Endothelial cell of umbilical vein (primary cell): ENCODE measurements around the gene ATP6V1D. TPM values are rescaled to one million over a fixed set of nuclear protein-coding genes. Genes with fewer than 3 reads are reported as not detected.

Experiments used
- BruUV-seq: library from RNA; stranded (reverse); fragments of 400-500 nt; replicated peaks from 2 replicates; lab custom pipeline; 2021; lab: Mats Ljungman, UMichigan
- CTCF ChIA-PET: fragments of 300-600, 350-600 bp; sonication (Branson Sonifier 250); formaldehyde crosslinking; loops from one replicate; lab custom pipeline; 2021; ENCODE audit warnings: antibody characterized with exemption, inconsistent platforms; lab: Charles Lee
- POLR2A ChIA-PET: fragments of 300-600, 350-600 bp; sonication (Branson Sonifier 250); formaldehyde crosslinking; loops from one replicate; lab custom pipeline; 2021; ENCODE audit warnings: antibody characterized with exemption, inconsistent platforms; lab: Charles Lee
- DNase-seq: peaks from one replicate; pipeline ENCODE4 v3.0.0-alpha.2; 2011; ENCODE audit warnings: low read depth, low spot score
- FAIRE-seq: peaks from 2 replicates; lab custom pipeline; 2011; peaks lifted over from hg19 to GRCh38; lab: Jason Lieb, UNC
- H2AFZ ChIP-seq: 2 replicates; pipeline ENCODE4 v1.6.0; 2012; ENCODE audit warnings: low read depth, low read length, control low read depth, inconsistent platforms
- H3K27ac ChIP-seq: 2 replicates; pipeline ENCODE4 v1.5.1; 2011; ENCODE audit warnings: low read depth, mild to moderate bottlenecking, control low read depth, low read length, moderate library complexity; ENCODE audit not compliant: insufficient read depth
- H3K27me3 ChIP-seq, 2 experiments: 2 replicates each; pipeline versions ENCODE4 v1.6.0 to v1.6.1; 2011; ENCODE audit warnings: low read length in 2 of 2, mixed read lengths in 1 of 2; ENCODE audit not compliant: control insufficient read depth in 2 of 2, insufficient read depth in 2 of 2
- H3K36me3 ChIP-seq, 2 experiments: 2 replicates in 1 of 2; 3 replicates in 1 of 2; pipeline ENCODE4 v1.5.1; 2011; ENCODE audit warnings: low read length in 2 of 2, mild to moderate bottlenecking in 1 of 2, moderate library complexity in 1 of 2; ENCODE audit not compliant: control insufficient read depth in 2 of 2, insufficient read depth in 2 of 2; ENCODE audit errors: extremely low read depth in 1 of 2
- H3K4me1 ChIP-seq: 3 replicates; pipeline ENCODE4 v1.5.1; 2011; ENCODE audit warnings: mild to moderate bottlenecking, low read length; ENCODE audit not compliant: control insufficient read depth, insufficient read depth; ENCODE audit errors: extremely low read depth
- H3K4me2 ChIP-seq: 2 replicates; pipeline ENCODE4 v1.6.1; 2011; ENCODE audit warnings: low read length, control low read depth, mixed read lengths; ENCODE audit not compliant: insufficient read depth
- H3K4me3 ChIP-seq, 3 experiments: fragments of 200-600 bp in 1 of 3; sonication (generic), shearing (Covaris generic) in 1 of 3; replicated peaks in 1 of 3; 2 replicates each; pipeline ENCODE4 v1.5.1; 2011 to 2016; ENCODE audit warnings: control low read depth in 3 of 3, low read length in 3 of 3, mild to moderate bottlenecking in 2 of 3, inconsistent platforms in 1 of 3, low read depth in 1 of 3, moderate library complexity in 1 of 3; ENCODE audit not compliant: insufficient read depth in 1 of 3
- H3K79me2 ChIP-seq: 2 replicates; pipeline ENCODE4 v1.6.0; 2012; ENCODE audit warnings: low read length, inconsistent platforms; ENCODE audit not compliant: control insufficient read depth, insufficient read depth
- H3K9ac ChIP-seq: replicated peaks from 2 replicates; pipeline ENCODE3; 2011; ENCODE audit warnings: low read length, control low read depth; ENCODE audit not compliant: insufficient read depth; ENCODE audit errors: extremely low read depth
- H3K9me1 ChIP-seq: replicated peaks from 3 replicates; pipeline ENCODE4 v1.6.0; 2011; ENCODE audit warnings: mild to moderate bottlenecking, low read length; ENCODE audit not compliant: control insufficient read depth, insufficient read depth; ENCODE audit errors: extremely low read depth
- H3K9me3 ChIP-seq: replicated peaks from 2 replicates; pipeline ENCODE4 v1.5.1; 2012; ENCODE audit warnings: low read length, inconsistent platforms; ENCODE audit not compliant: control insufficient read depth, insufficient read depth
- H4K20me1 ChIP-seq: replicated peaks from 2 replicates; pipeline ENCODE3; 2011; ENCODE audit warnings: mild to moderate bottlenecking, low read length; ENCODE audit not compliant: control insufficient read depth, insufficient read depth; ENCODE audit errors: extremely low read depth
- CTCF ChIP-seq, 2 donors: IDR thresholded peaks; 1 replicate in 1 of 2; 2 replicates in 1 of 2; pipeline ENCODE4 v1.5.1; 2011; ENCODE audit warnings: low read length in 2 of 2, mild to moderate bottlenecking in 2 of 2, moderate library complexity in 2 of 2, control low read depth in 1 of 2, inconsistent platforms in 1 of 2, low read depth in 1 of 2; ENCODE audit not compliant: insufficient read depth in 1 of 2; ENCODE audit errors: extremely low read depth in 1 of 2
- EZH2 ChIP-seq: IDR thresholded peaks from 2 replicates; pipeline ENCODE4 v1.6.1; 2012; ENCODE audit warnings: borderline replicate concordance, low read depth, mild to moderate bottlenecking, moderate library complexity, low read length, inconsistent platforms; ENCODE audit not compliant: severe bottlenecking
- FOS ChIP-seq: IDR thresholded peaks from 2 replicates; pipeline ENCODE4 v1.6.1; 2011; ENCODE audit warnings: mild to moderate bottlenecking, low read length, moderate library complexity, borderline replicate concordance; ENCODE audit not compliant: insufficient read depth
- GATA2 ChIP-seq: IDR thresholded peaks from 2 replicates; pipeline ENCODE4 v1.7.0; 2011; ENCODE audit warnings: low read depth, mild to moderate bottlenecking, moderate library complexity, mixed read lengths, low read length; ENCODE audit not compliant: insufficient read length, insufficient read depth
- JUN ChIP-seq: IDR thresholded peaks from 2 replicates; pipeline ENCODE4 v1.6.1; 2011; ENCODE audit warnings: borderline replicate concordance, low read depth; ENCODE audit not compliant: insufficient read length, insufficient read depth
- MAX ChIP-seq: IDR thresholded peaks from 2 replicates; pipeline ENCODE4 v1.6.1; 2011; ENCODE audit not compliant: insufficient read depth, insufficient read length
- MYC ChIP-seq: IDR thresholded peaks from one replicate; pipeline ENCODE4 v1.6.1; 2011; ENCODE audit warnings: mild to moderate bottlenecking, low read depth, low read length
- POLR2A ChIP-seq: IDR thresholded peaks from 2 replicates; pipeline ENCODE4 v1.6.1; 2012; ENCODE audit warnings: low read depth, mild to moderate bottlenecking, control low read depth, low read length
- POLR2AphosphoS5 ChIP-seq: IDR thresholded peaks from 2 replicates; pipeline ENCODE4 v1.6.1; 2012; ENCODE audit warnings: low read depth, mild to moderate bottlenecking, control low read depth, low read length, moderate library complexity; ENCODE audit not compliant: insufficient read depth
- dilution Hi-C: fragments of 300-500 bp; cut with MboI; formaldehyde crosslinking; loops from one replicate; pipeline ENCODE4 v1.15.0; 2019; ENCODE audit warnings: low sequenced_read_pairs; ENCODE audit not compliant: extremely low pct_ligation_motif_present
- intact Hi-C: fragments of 100-400 bp; cut with micrococcal nuclease; formaldehyde crosslinking; loops from one replicate; pipeline ENCODE4 v1.10.0; 2022
- polyA plus RNA-seq, 4 experiments: library from polyadenylated mRNA; depleted of rRNA in 3 of 4; stranded (reverse) in 3 of 4; unstranded in 1 of 4; fragments of >200 nt; gene quantifications; 2 replicates each; pipeline versions ENCODE4 v1.2.1 to v1.2.3, GENCODE V29; 2011 to 2012; ENCODE audit warnings: missing spikeins in 1 of 4
- total RNA-seq: library from RNA; stranded (reverse); gene quantifications from 2 replicates; pipeline ENCODE4 v1.2.3, GENCODE V29; 2021

Gene ATP6V1D
- total and polyA plus RNA-seq, 2 donors (not counting 3 experiments of a cell fraction or from before 2014, with no cell fraction given): 28.6 to 63.1 TPM

GRCh38 chr14:67357186-67357968 is 2.2 kb downstream of the ATP6V1D start:
- Histone ChIP-seq H4K20me1 (no peaks in the 10 kb centered on the region), H3K9ac (peak overlapping the region; percentile 13), H3K79me2 (peaks cover 87% of the 10 kb centered on the region), H3K4me3 (no peak overlapping the region), H3K27me3 (no peaks in the 10 kb centered on the region), H3K36me3 (peaks cover 0 to 2% of the 10 kb centered on the region in 2 experiments), H3K9me3 (no peaks in the 10 kb centered on the region), H3K4me2 (peak overlapping the region; percentile 44), H3K4me1 (peaks cover 30% of the 10 kb centered on the region), H3K27ac (no peak overlapping the region), H2AFZ (no peak overlapping the region), H3K9me1 (no peaks in the 10 kb centered on the region)
- no peak for FAIRE-seq
- intact Hi-C loops (loop anchor here (5.0 to 10.0 kb wide), 2 partner anchors 703 to 850 kb away; partner anchors contain the start of gene GPHN), dilution Hi-C loops (no loop called here)
- ChIA-PET CTCF (interaction anchor here (1.2 kb wide), 1 partner anchor 214 kb away, joined by 3 read pairs; no protein-coding TSS in a partner anchor), POLR2A (interaction anchor here (0.6 to 0.7 kb wide), 2 partner anchors 12 to 13 kb away, joined by 3 read pairs; no protein-coding TSS in a partner anchor)
- TF ChIP-seq JUN (no peak), POLR2AphosphoS5 (no peak), GATA2 (no peak), CTCF (IDR thresholded peaks at IDR 0.05; ENCODE audit: extremely low read depth in 1 of 2, insufficient read depth in 1 of 2, low read depth in 1 of 2, low read length in 2 of 2) (no peak), MYC (no peak), EZH2 (no peak), FOS (no peak), POLR2A (no peak), MAX (no peak)
- BruUV-seq: no TSS peak
- no peak for DNase-seq
